Measurements from ENCODE around the gene KDM2B. TPM values are rescaled to one million over a fixed set of nuclear protein-coding genes. Genes with fewer than 3 reads are reported as not detected.

KDM2B gene
- polyA plus RNA-seq, 1 experiment: 15.0 TPM

GRCh38 chr12:121570467-121571283 is 10.1 kb downstream of the KDM2B start:
- no peaks in the 10 kb centered on the region for H3K27me3 ChIP-seq (ENCODE audit: control insufficient read depth, insufficient read depth, low read length)
- ChIA-PET CTCF (interaction anchor here (1.4 kb wide), 1 partner anchor 18 kb away, joined by 4 read pairs; no protein-coding TSS in a partner anchor), POLR2A (no interaction called here)
- DNase-seq (ENCODE audit: low read depth): no peak
- no peak overlapping the region for H3K4me3 ChIP-seq (ENCODE audit: low read depth, low read length)
- peaks cover 2% of the 10 kb centered on the region for H3K36me3 ChIP-seq (ENCODE audit: control insufficient read depth, insufficient read depth, low read length)
- no peak for TF ChIP-seq CTCF (IDR thresholded peaks at IDR 0.05; ENCODE audit: insufficient read depth, low read depth, low read length)

GRCh38 chr12:121568971-121569751 is 11.7 kb downstream of the KDM2B start:
- CTCF ChIA-PET: interaction anchor here (1.4 to 3.1 kb wide), 2 partner anchors 16 kb away, joined by 4 to 15 read pairs; no protein-coding TSS in a partner anchor
- Histone ChIP-seq H3K4me3 (ENCODE audit: low read depth, low read length) (no peak overlapping the region), H3K36me3 (ENCODE audit: control insufficient read depth, insufficient read depth, low read length) (peaks cover 1% of the 10 kb centered on the region), H3K27me3 (ENCODE audit: control insufficient read depth, insufficient read depth, low read length) (no peaks in the 10 kb centered on the region)
- TF ChIP-seq CTCF (IDR thresholded peaks at IDR 0.05; ENCODE audit: insufficient read depth, low read depth, low read length): no peak
- DNase-seq (ENCODE audit: low read depth): no peak
- POLR2A ChIA-PET: no interaction called here

GRCh38 chr12:121568518-121568917 is 12.3 kb downstream of the KDM2B start:
- ChIA-PET CTCF (interaction anchor here (3.1 kb wide), 1 partner anchor 16 kb away, joined by 15 read pairs; no protein-coding TSS in a partner anchor), POLR2A (no interaction called here)
- TF ChIP-seq CTCF (IDR thresholded peaks at IDR 0.05; ENCODE audit: insufficient read depth, low read depth, low read length): no peak
- Histone ChIP-seq H3K27me3 (ENCODE audit: control insufficient read depth, insufficient read depth, low read length) (no peaks in the 10 kb centered on the region), H3K36me3 (ENCODE audit: control insufficient read depth, insufficient read depth, low read length) (no peaks in the 10 kb centered on the region; the same call in 1 of the 2 replicates), H3K4me3 (ENCODE audit: low read depth, low read length) (no peak overlapping the region)
- no peak for DNase-seq (ENCODE audit: low read depth)

- CTCF ChIA-PET: interaction anchor here (0.9 kb wide), 1 partner anchor 117 kb away, joined by 5 read pairs; no protein-coding TSS in a partner anchor
- POLR2A ChIA-PET: no interaction called here
- H3K4me3 ChIP-seq (ENCODE audit: low read depth, low read length): no peak overlapping the region
- no peaks in the 10 kb centered on the region for H3K27me3 ChIP-seq (ENCODE audit: control insufficient read depth, insufficient read depth, low read length)
- TF ChIP-seq CTCF (IDR thresholded peaks at IDR 0.05; ENCODE audit: insufficient read depth, low read depth, low read length): no peak
- DNase-seq (ENCODE audit: low read depth): no peak
- no peaks in the 10 kb centered on the region for H3K36me3 ChIP-seq (ENCODE audit: control insufficient read depth, insufficient read depth, low read length)
Measured at GRCh38 chr12:121565076-121565475, 15.7 kb downstream of the KDM2B start.

- Histone ChIP-seq H3K36me3 (ENCODE audit: control insufficient read depth, insufficient read depth, low read length) (no peaks in the 10 kb centered on the region), H3K27me3 (ENCODE audit: control insufficient read depth, insufficient read depth, low read length) (no peaks in the 10 kb centered on the region), H3K4me3 (ENCODE audit: low read depth, low read length) (no peak overlapping the region)
- no peak for DNase-seq (ENCODE audit: low read depth)
- ChIA-PET CTCF (interaction anchor here (2.8 kb wide), 1 partner anchor 10 kb away, joined by 16 read pairs; no protein-coding TSS in a partner anchor), POLR2A (no interaction called here)
- no peak for TF ChIP-seq CTCF (IDR thresholded peaks at IDR 0.05; ENCODE audit: insufficient read depth, low read depth, low read length)
Measured at GRCh38 chr12:121562488-121562887, 18.3 kb downstream of the KDM2B start.
